HCT116 (cell line): ENCODE results near the gene SLC25A29.

Experiments used
- CTCF ChIP-seq, 3 experiments: fragments of 200-600 bp in 1 of 3; sonication (generic) in 1 of 3; IDR thresholded peaks in 2 of 3; conservative IDR thresholded peaks in 1 of 3; 2 replicates each; pipeline ENCODE4 v1.5.1; 2012 to 2017; ENCODE audit warnings: low read depth in 2 of 3, low read length in 2 of 3, antibody characterized with exemption in 1 of 3, borderline replicate concordance in 1 of 3, control low read depth in 1 of 3, mild to moderate bottlenecking in 1 of 3, mixed read lengths in 1 of 3, mixed run types in 1 of 3, moderate library complexity in 1 of 3; ENCODE audit not compliant: insufficient read depth in 1 of 3
- REST ChIP-seq: IDR thresholded peaks from 2 replicates; pipeline ENCODE4 v1.6.1; 2012; ENCODE audit warnings: low read depth

GRCh38 chr14:100336618-100337530 lies 30.6 kb upstream of the SLC25A29 start:
- TF ChIP-seq REST: no peak
- TF ChIP-seq CTCF (IDR thresholded peaks at IDR 0.05 in 2 of 3, conservative IDR thresholded peaks at IDR 0.05 in 1 of 3; ENCODE audit: borderline replicate concordance in 1 of 3, insufficient read depth in 1 of 3, low read depth in 2 of 3, low read length in 2 of 3): no peak
